Measurements from ENCODE around the gene SOS1. TPM values are rescaled to one million over a fixed set of nuclear protein-coding genes. Genes with fewer than 3 reads are reported as not detected.

Gene SOS1
- total and polyA plus RNA-seq, 2 donors (not counting 1 experiment from before 2014, with no cell fraction given): 18.2 to 58.1 TPM

GRCh38 chr2:39018638-39019037 is 102.2 kb downstream of the SOS1 start:
- CTCF ChIA-PET: interaction anchor here (1.6 kb wide), 2 partner anchors 8 to 9 kb away, joined by 3 to 4 read pairs; no protein-coding TSS in a partner anchor
- no peak for TF ChIP-seq EZH2 (IDR thresholded peaks at IDR 0.05; ENCODE audit: borderline replicate concordance, insufficient read depth, low read depth, low read length, poor library complexity, severe bottlenecking)
- TF ChIP-seq, protein P1, sequence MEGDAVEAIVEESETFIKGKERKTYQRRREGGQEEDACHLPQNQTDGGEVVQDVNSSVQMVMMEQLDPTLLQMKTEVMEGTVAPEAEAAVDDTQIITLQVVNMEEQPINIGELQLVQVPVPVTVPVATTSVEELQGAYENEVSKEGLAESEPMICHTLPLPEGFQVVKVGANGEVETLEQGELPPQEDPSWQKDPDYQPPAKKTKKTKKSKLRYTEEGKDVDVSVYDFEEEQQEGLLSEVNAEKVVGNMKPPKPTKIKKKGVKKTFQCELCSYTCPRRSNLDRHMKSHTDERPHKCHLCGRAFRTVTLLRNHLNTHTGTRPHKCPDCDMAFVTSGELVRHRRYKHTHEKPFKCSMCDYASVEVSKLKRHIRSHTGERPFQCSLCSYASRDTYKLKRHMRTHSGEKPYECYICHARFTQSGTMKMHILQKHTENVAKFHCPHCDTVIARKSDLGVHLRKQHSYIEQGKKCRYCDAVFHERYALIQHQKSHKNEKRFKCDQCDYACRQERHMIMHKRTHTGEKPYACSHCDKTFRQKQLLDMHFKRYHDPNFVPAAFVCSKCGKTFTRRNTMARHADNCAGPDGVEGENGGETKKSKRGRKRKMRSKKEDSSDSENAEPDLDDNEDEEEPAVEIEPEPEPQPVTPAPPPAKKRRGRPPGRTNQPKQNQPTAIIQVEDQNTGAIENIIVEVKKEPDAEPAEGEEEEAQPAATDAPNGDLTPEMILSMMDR (IDR thresholded peaks at IDR 0.05): no peak
- peaks cover 6 to 22% of the 10 kb centered on the region in 2 experiments for H3K36me3 ChIP-seq (replicated peaks in 1 of 2; ENCODE audit: control extremely low read depth in 1 of 2, control insufficient read depth in 1 of 2, extremely low read depth in 1 of 2, insufficient read depth in 2 of 2, low read length in 1 of 2)
- DNase-seq (no peak), ATAC-seq (ENCODE audit: low read depth) (no peak)
- H3K27ac ChIP-seq (ENCODE audit: low read length in 2 of 2): no peak overlapping the region
- no peaks in the 10 kb centered on the region for H3K27me3 ChIP-seq (replicated peaks in 1 of 4; ENCODE audit: control extremely low read depth in 1 of 4, control insufficient read depth in 3 of 4, insufficient read depth in 4 of 4, low read length in 3 of 4)
- no CpG with 5 or more reads among the region's 4 CpGs for WGBS (ENCODE audit: insufficient coverage)
- no peak overlapping the region for H3K9ac ChIP-seq (ENCODE audit: low read length)
- H3K4me3 ChIP-seq (ENCODE audit: control extremely low read depth in 1 of 5, extremely low read depth in 1 of 5, insufficient read depth in 1 of 5, low read depth in 2 of 5, low read length in 4 of 5): no peak overlapping the region
- no peaks in the 10 kb centered on the region for H3K79me2 ChIP-seq (ENCODE audit: control insufficient read depth, insufficient read depth, low read length)
- no peaks in the 10 kb centered on the region for H4K20me1 ChIP-seq (ENCODE audit: control insufficient read depth, insufficient read depth, low read length, poor library complexity, severe bottlenecking)
- POLR2A ChIA-PET: no interaction called here
- H3K27me3 Mint-ChIP-seq: no peaks in the 10 kb centered on the region
- no peak overlapping the region for H3K4me3 Mint-ChIP-seq
- H3K9me3 ChIP-seq (ENCODE audit: control extremely low read depth in 1 of 3, control insufficient read depth in 2 of 3, insufficient read depth in 1 of 3, low read length in 2 of 3): no peaks in the 10 kb centered on the region
- no peaks in the 10 kb centered on the region for H3K9me3 Mint-ChIP-seq (ENCODE audit: insufficient read depth)
- no peak overlapping the region for H2AFZ ChIP-seq (ENCODE audit: insufficient read depth, low read depth, low read length, poor library complexity, severe bottlenecking)
- intact Hi-C loops (cut with micrococcal nuclease): no loop called here
- H3K4me2 ChIP-seq (replicated peaks; ENCODE audit: low read depth, low read length, poor library complexity, severe bottlenecking): no peak overlapping the region
- H3K4me1 Mint-ChIP-seq: no peaks in the 10 kb centered on the region
- H3K4me1 ChIP-seq (ENCODE audit: control insufficient read depth in 2 of 2, insufficient read depth in 2 of 2, low read length in 2 of 2): no peaks in the 10 kb centered on the region
- no peak overlapping the region for H3K27ac Mint-ChIP-seq

DNA sequence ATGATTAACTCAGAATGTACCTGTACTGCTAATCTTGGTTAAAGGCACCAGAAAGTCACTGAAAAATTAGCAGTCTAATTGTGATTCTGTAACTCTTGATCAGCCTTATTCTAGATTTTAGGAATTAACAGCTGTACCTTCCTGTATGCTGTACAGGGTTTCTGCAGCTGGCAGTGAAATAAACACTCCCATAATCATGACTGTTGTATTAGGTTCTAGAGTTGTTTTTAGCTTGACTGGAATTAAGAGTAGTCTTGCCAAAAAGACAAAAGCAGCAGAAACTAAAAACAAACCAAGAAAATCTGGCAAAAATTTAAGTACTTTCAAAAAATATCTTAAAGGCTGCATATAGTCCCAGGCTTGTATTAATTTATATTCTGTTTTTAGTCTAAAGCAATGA is 103.5 kb downstream of the SOS1 start:
- Histone ChIP-seq H4K20me1 (ENCODE audit: control insufficient read depth, insufficient read depth, low read length, poor library complexity, severe bottlenecking) (no peaks in the 10 kb centered on the region), H2AFZ (ENCODE audit: insufficient read depth, low read depth, low read length, poor library complexity, severe bottlenecking) (no peak overlapping the region), H3K4me2 (replicated peaks; ENCODE audit: low read depth, low read length, poor library complexity, severe bottlenecking) (no peak overlapping the region), H3K9ac (ENCODE audit: low read length) (no peak overlapping the region), H3K79me2 (ENCODE audit: control insufficient read depth, insufficient read depth, low read length) (no peaks in the 10 kb centered on the region), H3K27ac (ENCODE audit: low read length in 2 of 2) (no peak overlapping the region), H3K36me3 (replicated peaks in 1 of 2; ENCODE audit: control extremely low read depth in 1 of 2, control insufficient read depth in 1 of 2, extremely low read depth in 1 of 2, insufficient read depth in 2 of 2, low read length in 1 of 2) (peaks cover 9 to 27% of the 10 kb centered on the region in 2 experiments), H3K4me3 (ENCODE audit: control extremely low read depth in 1 of 5, extremely low read depth in 1 of 5, insufficient read depth in 1 of 5, low read depth in 2 of 5, low read length in 4 of 5) (no peak overlapping the region), H3K9me3 (ENCODE audit: control extremely low read depth in 1 of 3, control insufficient read depth in 2 of 3, insufficient read depth in 1 of 3, low read length in 2 of 3) (no peaks in the 10 kb centered on the region), H3K4me1 (ENCODE audit: control insufficient read depth in 2 of 2, insufficient read depth in 2 of 2, low read length in 2 of 2) (no peaks in the 10 kb centered on the region), H3K27me3 (replicated peaks in 1 of 4; ENCODE audit: control extremely low read depth in 1 of 4, control insufficient read depth in 3 of 4, insufficient read depth in 4 of 4, low read length in 3 of 4) (no peaks in the 10 kb centered on the region)
- CTCF ChIA-PET: interaction anchor here (1.6 kb wide), 1 partner anchor 11 kb away, joined by 3 read pairs; no protein-coding TSS in a partner anchor
- no peak for DNase-seq
- Mint-ChIP-seq H3K4me3 (no peak overlapping the region), H3K27ac (no peak overlapping the region), H3K4me1 (no peaks in the 10 kb centered on the region), H3K27me3 (no peaks in the 10 kb centered on the region), H3K9me3 (ENCODE audit: insufficient read depth) (no peaks in the 10 kb centered on the region)
- intact Hi-C loops (cut with micrococcal nuclease): no loop called here
- POLR2A ChIA-PET: no interaction called here
- TF ChIP-seq, protein P1 (IDR thresholded peaks at IDR 0.05): no peak
- TF ChIP-seq EZH2 (IDR thresholded peaks at IDR 0.05; ENCODE audit: borderline replicate concordance, insufficient read depth, low read depth, low read length, poor library complexity, severe bottlenecking): no peak
- ATAC-seq (ENCODE audit: low read depth): no peak

Measured in B cell (primary cell).